22Rv1 (cell line): ENCODE data around the gene CTSF.
"Not testable (repeated sequence)": the region's sequence is repeated elsewhere in the genome, so short reads cannot be mapped to it uniquely, and the experiment has no call there.

Experiments
- CTCF ChIP-seq: fragments of 450-650 bp; IDR thresholded peaks from 2 replicates; pipeline ENCODE4 v1.5.1; 2017; ENCODE audit warnings: mild to moderate bottlenecking
- ZFX ChIP-seq: fragments of 450-650 bp; IDR thresholded peaks from 2 replicates; pipeline ENCODE4 v1.6.1; 2017; ENCODE audit warnings: antibody characterized with exemption, borderline replicate concordance

- TF ChIP-seq CTCF, ZFX: not testable (repeated sequence)
These were observed 20.9 kb upstream of the CTSF start for GRCh38 chr11:66589315-66589714.
